ENCODE data around the gene G6PD.

DNA sequence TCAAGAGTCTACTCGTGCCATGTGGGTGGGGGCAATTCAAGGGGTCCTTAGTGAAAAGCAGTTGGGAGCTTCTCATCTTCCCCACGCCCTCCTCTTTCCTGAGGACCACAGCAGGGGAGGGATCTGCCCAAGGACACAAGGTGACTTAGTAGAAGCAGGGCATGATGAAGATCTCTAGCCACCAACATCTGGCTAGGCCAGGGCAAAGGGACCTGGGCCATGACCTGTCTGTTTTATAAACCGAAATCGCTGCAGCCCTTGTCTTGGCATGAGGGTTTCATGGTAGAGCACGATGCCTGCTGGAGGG, 5.1 kb downstream of the G6PD start:
- TF ChIP-seq, protein P1, sequence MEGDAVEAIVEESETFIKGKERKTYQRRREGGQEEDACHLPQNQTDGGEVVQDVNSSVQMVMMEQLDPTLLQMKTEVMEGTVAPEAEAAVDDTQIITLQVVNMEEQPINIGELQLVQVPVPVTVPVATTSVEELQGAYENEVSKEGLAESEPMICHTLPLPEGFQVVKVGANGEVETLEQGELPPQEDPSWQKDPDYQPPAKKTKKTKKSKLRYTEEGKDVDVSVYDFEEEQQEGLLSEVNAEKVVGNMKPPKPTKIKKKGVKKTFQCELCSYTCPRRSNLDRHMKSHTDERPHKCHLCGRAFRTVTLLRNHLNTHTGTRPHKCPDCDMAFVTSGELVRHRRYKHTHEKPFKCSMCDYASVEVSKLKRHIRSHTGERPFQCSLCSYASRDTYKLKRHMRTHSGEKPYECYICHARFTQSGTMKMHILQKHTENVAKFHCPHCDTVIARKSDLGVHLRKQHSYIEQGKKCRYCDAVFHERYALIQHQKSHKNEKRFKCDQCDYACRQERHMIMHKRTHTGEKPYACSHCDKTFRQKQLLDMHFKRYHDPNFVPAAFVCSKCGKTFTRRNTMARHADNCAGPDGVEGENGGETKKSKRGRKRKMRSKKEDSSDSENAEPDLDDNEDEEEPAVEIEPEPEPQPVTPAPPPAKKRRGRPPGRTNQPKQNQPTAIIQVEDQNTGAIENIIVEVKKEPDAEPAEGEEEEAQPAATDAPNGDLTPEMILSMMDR (IDR thresholded peaks at IDR 0.05), result no peak
- TF ChIP-seq POLR2A (IDR thresholded peaks at IDR 0.05) (no peak), EP300 (IDR thresholded peaks at IDR 0.05) (no peak)
